Inflammatory macrophage treated with lipopolysaccharide for 4 hours (primary cell): ENCODE measurements around the gene CCDC87.
"Not testable (repeated sequence)": the region's sequence is repeated elsewhere in the genome, so short reads cannot be mapped to it uniquely, and the experiment has no call there.

Experiments
- DNase-seq: peaks from one replicate; pipeline ENCODE4 v3.0.0-alpha.2; 2020

The CCDC87 gene, protein sequence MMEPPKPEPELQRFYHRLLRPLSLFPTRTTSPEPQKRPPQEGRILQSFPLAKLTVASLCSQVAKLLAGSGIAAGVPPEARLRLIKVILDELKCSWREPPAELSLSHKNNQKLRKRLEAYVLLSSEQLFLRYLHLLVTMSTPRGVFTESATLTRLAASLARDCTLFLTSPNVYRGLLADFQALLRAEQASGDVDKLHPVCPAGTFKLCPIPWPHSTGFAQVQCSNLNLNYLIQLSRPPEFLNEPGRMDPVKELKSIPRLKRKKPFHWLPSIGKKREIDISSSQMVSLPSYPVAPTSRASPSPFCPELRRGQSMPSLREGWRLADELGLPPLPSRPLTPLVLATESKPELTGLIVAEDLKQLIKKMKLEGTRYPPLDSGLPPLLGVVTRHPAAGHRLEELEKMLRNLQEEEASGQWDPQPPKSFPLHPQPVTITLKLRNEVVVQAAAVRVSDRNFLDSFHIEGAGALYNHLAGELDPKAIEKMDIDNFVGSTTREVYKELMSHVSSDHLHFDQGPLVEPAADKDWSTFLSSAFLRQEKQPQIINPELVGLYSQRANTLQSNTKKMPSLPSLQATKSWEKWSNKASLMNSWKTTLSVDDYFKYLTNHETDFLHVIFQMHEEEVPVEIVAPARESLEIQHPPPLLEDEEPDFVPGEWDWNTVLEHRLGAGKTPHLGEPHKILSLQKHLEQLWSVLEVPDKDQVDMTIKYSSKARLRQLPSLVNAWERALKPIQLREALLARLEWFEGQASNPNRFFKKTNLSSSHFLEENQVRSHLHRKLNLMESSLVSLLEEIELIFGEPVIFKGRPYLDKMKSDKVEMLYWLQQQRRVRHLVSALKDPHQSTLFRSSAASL

DNA sequence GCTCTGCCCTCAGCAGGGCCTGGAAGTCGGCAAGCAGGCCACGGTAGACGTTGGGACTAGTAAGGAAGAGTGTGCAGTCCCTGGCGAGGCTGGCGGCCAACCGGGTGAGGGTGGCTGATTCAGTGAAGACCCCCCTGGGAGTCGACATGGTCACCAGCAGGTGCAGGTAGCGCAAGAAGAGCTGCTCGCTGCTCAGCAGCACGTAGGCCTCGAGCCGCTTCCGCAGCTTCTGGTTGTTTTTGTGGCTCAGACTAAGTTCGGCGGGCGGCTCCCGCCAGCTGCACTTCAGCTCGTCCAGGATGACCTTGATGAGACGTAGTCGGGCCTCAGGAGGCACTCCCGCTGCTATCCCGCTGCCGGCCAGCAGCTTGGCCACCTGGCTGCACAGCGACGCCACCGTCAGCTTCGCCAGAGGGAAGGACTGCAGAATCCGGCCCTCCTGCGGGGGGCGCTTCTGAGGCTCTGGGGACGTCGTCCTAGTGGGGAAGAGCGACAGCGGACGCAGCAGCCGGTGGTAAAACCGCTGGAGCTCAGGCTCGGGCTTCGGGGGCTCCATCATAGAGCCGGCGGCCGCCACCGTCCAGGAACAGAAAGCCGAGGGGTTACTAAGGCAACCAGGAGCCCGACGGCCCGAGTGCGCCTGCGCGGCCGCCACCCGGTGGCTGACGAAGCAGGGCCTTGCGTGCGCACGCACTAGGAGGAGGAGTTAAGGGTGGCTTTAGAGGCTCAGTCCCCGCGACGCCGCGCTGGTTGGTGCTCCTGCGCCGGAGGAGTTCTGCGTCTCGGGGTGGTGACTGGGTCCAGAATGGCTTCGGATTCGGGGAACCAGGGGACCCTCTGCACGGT is at the start of gene CCDC87, which contains the start of gene CCS:
CCDC87 (minus strand) TSS at position 607 of the 846 bp plus-strand sequence; CDS start at position 559, 48 bp downstream.
CCS (plus strand) TSS at position 729 of the 846 bp plus-strand sequence; CDS start at position 806, 77 bp downstream.
- DNase-seq: peak; percentile 97

DNA sequence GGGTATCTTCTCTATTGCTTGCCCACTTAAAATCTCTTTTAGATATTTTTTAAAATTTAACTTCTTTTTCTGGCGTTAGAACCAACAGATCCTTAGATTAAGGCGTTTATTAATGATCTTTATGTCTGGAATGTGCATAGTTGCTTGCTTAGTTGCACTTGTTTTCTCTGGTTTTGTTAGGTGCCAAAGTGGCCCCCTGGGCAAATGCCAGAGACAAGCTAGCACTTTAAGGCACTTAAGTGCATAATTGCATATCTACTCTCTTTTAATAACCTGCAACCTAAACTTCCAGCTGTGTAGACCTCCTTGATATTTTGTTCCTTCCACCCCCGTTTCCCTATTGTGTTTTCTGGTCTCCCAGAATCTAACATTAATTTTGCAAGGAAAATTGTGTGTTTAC is 49.0 kb upstream of the CCDC87 start:
- DNase-seq: no peak

DNA sequence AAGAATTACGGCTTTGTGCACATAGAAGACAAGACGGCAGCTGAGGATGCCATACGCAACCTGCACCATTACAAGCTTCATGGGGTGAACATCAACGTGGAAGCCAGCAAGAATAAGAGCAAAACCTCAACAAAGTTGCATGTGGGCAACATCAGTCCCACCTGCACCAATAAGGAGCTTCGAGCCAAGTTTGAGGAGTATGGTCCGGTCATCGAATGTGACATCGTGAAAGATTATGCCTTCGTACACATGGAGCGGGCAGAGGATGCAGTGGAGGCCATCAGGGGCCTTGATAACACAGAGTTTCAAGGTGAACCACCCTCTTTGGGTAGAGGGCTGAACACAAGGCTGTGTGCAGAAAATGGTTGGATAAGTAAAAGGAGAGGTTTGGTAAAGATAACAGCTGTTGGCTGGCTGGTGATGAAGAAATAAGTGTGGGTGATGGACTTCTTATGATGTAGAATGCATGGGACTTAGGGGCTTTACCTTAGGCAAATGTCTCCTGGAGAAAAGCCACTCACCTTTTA is 47.0 kb upstream of the CCDC87 start:
- DNase-seq: not testable (repeated sequence)

DNA sequence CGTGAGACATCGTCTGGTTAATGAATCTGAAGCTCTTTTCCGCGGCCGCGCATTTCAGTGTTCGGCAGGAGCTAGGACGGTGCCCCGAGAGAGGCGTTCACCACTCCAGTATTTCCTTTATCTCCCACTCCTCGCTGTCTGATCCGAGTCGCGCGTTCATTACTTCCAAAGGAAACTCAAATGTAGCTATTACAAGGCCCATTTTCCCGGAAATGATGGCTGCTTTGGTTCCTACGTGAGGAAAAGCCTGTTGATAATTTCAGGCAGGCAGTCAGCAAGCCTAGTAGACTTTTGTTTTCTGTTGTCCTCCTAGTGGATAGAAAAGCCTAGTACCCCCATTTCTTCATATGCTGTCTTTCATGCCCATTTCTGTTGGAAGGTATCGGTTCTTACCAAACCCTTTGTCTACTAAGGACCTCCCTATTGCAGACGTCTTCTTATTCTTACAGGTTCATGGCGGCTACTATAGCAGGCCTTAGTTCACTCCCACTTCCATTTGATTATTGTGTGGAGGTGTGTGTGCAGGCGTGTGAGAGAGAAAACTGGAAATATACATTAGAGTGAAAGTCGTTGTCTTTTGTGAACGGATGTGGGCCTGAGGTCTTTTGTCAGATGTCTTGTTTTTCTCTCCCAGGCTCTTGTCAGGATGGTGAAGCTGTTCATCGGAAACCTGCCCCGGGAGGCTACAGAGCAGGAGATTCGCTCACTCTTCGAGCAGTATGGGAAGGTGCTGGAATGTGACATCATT is 46.4 kb upstream of the CCDC87 start:
- DNase-seq: peak; percentile 48

DNA sequence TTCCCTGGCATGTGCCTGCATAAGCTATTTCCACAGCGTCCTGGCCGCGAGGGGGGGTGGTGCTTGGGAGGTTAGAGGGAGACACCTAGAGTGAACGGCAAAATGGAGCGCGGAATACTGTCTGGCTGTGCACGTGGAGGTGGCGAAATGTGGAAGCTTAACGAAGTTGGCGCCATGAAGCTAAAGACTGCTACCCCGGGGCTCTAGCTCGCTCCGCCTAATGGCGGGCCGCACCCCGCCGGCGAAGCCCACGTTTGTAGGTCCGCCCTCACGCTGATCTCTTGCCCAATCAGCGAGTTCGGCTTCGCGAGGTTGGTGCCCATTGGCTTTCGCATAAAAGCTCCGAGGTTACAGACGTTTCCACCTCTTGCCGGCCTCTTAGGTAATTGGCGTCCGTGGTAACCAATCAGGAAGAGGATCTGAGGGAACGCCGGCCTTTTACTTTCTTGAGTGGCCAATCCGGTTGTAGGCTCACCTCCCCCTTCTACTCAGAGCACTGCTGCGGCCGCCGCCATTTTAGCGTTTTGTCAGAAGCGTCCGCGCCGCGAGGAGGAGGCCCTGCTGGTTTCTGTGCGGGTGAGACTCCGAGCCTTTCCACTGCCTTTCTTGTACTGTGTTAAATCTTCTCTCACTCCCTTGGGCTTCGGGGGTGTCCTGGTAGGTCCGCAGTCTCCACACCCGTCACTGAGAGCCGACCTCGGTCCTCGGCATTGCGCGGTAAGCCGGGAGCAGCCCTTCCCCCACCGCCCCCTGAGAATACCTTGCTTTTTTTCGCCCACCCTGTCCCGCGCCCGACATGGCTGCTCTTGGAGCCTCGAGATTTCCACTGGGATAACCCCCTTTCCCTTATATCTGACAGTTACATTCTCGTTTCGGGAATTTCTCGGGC is 45.6 kb upstream of the CCDC87 start, which contains the start of gene RBM4:
RBM4 (plus strand) TSS at position 527 of the 889 bp plus-strand sequence. CDS start 1,009 bp downstream, outside the sequence.
- DNase-seq: peak; percentile 100

DNA sequence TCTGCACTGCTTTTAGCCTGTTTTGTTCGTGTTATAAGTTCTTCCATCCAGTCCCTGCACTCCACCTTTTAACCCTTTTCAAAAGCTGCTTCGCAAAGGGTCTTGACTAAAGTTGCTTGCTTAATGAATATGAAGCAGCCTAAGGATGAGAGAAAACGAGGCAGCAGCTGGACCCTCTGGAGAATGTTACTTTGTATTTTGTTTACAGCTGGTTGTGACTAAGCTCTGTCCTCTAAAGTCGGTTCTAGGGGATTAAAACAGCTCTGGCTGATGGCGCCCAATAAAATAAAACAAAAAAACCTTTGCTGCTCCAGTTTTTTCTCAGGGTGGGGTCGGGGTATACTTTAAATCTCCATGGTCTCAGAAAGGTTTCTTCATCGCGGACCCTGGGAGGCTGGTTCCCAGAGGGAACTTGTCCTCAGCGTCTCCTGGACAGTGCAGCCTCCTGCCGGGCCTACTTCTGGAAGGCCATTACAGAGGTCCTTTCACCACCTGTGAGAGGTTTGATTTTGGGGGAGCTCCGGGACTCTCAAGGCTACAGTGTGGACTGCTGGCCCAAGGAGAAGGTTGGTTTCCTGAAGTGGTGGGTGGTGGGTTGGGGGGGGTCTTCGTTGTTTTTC is 44.8 kb upstream of the CCDC87 start:
- no peak for DNase-seq

DNA sequence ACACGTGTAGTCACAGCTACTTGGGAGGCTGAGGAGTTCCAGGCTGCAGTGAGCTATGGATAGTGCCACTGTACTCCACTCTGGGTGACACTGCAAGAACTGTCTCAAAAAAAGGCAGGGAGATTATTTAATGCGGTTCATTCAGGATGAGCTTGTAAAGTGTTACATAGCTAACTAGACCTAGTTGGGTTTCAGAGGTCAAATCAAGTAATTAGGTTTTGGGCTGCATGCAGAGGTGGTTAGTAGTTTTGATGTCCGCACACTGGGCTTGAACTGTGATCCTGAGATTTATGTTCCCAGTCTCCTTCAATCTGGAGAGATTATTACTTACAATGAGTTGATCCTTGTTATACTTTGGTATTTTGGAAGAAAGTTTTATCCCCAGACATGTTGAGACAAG is 43.5 kb upstream of the CCDC87 start:
- no peak for DNase-seq

DNA sequence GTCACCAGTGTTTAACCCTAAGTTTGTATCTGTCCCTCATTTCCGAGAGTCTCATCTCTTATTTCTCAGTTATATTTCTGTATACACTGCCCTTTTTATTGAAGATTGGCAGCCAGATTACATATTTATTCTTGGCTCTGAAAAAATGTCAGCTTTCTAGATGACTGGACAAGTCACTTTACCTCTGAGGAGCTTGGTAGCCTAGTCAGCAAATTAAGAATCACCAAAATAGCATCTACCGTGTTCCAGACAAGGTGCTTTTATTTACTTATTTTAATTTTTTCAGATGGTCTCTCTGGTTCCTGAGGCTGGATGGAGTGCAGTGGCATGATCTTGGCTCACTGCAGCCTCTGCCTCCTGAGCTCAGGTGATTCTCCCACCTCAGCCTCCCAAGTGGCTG is 40.1 kb upstream of the CCDC87 start:
- DNase-seq: no peak

DNA sequence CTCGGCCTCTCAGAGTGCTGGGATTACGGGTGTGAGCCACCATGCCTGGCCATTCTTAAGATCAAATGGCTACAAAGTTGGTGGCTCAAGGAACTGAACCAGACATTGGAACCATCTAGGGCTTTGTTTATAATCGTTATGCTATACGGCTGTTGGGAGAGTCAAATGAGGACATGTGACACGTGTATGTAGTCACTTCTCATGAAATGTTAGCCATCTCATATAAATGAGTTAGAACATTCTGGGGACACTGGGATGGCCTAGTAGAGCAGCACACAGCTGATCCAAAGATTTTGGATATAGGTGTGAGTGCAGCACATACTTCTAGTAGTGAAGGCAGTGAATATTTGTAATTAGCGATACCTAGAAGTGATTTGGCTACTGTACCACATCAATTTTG is 39.0 kb upstream of the CCDC87 start:
- DNase-seq: no peak

DNA sequence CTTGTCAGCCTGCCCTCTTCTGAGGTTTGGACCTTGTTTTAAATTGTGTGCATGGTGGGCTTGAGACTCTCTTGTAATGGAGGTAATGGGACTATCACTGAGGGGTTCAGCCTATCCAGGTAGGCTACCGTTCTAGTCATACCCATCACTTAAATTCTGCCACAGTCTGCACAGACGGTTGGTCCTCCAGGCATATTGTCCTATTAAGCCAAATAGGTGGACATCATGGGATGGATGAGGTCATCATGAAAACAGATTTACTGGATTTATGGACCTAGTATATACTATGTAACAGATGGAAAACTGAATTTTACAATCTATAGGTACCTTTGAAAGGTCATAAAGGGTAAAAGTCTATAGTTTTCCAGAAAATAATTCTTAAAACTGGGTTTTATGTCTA is 36.5 kb upstream of the CCDC87 start:
- no peak for DNase-seq

DNA sequence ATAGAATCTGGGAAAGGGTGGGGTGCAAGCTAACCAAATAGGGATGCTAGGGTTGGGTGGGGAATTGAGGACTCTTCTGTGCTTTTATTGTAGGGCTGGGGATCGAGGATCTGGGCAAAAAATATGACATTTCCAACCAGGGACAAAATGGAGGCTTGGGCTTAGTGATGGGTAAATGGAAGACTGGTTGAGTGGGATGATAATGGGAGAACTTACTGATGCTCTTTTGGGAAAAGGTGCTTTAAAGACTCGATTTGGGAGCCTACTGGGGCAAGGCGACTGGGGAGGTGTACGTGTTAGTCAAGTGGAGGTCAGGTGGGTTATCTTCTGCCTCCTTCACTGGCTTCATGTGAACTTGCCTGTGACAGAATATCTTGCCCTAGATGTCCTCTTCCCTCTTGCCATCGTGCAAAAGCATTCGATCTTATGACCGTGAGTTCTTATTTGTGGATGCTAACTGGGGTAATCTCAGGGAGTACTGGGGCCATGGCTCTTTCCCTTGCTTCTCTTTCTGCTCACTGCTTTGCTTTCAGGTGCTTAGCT is 35.3 kb upstream of the CCDC87 start:
- DNase-seq: no peak

DNA sequence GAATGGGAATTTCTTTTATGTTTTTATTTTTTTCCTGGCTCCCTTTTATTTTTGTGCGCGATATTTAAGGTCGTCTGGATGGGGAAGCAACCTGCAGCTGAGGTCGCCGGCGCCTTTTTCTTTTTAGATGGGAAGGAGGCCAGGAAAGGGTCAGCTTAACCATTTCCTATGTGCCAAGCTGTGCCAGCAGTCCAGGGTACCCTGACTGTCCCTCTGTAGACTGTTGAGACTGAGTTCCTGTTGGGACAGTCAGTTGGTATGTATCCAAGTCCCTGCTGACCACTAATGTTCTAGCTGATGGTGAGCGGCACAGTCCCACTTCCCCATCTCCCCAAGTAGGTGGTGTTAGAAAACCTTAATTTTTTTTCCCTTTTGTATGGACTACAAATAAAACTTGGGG is 34.1 kb upstream of the CCDC87 start:
- DNase-seq: no peak

DNA sequence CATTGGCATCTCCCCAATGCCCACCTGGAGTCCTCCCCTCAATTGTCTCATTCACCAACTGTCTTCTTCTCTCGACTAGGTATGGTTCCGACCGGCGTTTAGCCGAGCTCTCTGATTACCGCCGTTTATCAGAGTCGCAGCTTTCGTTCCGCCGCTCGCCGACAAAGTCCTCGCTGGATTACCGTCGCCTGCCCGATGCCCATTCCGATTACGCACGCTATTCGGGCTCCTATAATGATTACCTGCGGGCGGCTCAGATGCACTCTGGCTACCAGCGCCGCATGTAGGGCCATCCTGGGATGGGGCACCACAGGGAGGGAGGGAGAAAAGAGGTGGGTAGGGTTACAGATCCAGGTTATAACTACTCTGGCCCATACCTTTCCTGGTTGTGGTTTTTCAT is 33.5 kb upstream of the CCDC87 start:
- DNase-seq: no peak

DNA sequence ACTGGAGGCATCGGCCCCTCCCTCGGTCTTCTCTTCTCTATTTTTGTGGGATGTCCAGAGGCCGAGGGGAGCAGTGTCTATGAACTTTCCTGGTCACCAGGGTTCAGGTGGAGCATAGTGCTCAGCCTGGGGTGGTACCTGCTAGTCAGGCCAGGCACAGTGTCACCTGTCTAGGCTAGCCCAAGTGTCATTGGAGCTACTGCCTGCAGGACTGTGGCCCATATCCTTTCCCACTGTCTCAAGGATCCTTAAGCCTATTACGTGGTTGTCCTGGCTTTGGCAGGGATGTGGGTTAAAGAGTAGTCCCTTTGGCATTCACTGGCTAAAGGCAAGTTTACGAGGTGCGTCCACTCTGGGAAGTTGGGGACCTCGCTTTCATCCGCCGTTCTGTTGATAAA is 32.9 kb upstream of the CCDC87 start:
- DNase-seq: no peak

DNA sequence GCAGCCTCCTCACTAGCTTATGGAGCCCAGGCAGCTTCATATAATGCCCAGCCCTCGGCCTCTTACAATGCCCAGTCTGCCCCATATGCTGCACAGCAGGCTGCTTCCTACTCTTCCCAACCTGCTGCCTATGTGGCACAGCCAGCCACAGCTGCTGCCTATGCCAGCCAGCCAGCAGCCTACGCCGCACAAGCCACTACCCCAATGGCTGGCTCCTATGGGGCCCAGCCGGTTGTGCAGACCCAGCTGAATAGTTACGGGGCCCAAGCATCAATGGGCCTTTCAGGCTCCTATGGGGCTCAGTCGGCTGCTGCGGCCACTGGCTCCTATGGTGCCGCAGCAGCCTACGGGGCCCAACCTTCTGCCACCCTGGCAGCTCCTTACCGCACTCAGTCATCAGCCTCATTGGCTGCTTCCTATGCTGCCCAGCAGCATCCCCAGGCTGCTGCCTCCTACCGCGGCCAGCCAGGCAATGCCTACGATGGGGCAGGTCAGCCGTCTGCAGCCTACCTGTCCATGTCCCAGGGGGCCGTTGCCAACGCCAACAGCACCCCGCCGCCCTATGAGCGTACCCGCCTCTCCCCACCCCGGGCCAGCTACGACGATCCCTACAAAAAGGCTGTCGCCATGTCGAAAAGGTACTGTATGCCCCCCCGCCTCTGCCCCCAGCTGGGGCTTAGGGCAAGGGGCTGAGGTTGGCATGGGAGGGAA is 32.3 kb upstream of the CCDC87 start:
- no peak for DNase-seq

DNA sequence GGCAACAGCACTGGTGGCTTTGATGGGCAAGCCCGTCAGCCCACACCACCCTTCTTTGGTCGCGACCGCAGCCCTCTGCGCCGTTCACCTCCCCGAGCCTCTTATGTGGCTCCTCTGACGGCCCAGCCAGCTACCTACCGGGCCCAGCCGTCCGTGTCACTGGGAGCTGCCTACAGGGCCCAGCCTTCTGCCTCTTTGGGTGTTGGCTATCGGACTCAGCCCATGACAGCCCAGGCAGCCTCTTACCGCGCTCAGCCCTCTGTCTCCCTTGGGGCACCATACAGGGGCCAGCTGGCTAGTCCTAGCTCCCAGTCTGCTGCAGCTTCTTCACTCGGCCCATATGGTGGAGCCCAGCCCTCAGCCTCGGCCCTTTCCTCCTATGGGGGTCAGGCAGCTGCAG is 31.6 kb upstream of the CCDC87 start:
- no peak for DNase-seq

DNA sequence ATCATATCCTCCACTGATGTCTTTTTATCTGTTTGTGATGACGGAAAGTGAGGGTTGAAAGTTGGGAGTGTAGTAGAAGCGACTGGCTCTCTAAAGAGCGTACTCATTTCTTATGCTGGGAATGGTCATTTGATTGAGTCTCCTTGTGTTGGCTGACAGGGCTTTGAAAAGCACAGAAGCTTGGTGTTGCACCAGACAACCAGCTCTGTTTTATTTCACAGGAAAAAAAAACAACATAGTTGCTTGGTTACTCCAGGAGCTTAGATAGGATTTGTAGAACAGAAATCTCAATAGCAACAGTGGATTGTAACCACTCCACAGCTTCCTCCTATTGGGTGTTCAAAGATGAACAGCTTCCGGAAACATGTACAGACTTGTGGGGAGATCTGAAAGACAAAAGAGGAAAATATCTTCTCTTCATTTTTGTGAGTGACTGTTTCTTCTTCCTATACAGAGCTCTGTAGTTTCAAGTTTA is 26.3 kb upstream of the CCDC87 start:
- peak; percentile 71 for DNase-seq

DNA sequence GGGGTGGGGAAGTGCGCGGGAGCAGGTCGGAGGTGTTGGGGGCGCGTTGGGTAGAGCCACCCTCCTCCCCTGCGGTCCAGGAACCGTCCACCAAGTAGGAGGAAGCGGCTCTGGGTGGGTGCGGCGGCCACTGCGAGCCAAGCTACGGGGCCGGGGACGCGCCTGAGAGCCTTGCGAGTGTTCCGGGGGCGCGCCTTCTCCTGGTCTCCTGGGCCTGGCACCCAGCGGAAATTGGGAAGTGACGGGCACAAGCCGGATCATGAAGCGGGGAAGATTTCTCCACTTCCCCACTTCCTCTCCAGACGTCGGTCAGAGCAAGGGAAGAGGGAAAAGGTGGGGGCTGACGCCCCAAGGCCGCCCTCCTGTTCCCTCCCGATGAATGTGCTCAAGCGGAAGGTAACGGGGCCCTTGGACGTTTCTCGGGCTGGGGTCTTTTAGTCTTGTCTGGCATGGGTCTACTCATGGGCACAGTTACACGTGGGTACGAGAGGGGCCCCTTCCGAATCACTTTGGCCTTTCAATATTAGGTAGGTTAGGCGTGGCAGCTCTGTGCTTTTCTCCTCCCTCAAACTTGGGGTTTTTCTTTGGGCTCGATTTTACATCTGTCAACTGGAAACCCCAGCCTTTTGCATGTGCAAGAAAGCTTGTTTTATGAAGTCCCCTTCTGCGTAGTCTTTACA is 24.4 kb upstream of the CCDC87 start:
- DNase-seq: peak; percentile 91
